ENCODE measurements around the gene OR5F1.

Gene OR5F1

GRCh38 chr11:55994525-55994924 lies at the start of gene OR5F1:
OR5F1 (minus strand) TSS chr11:55994625; CDS start chr11:55994625, 0 bp downstream.
- TF ChIP-seq CTCF (conservative IDR thresholded peaks at IDR 0.05; ENCODE audit: low read depth), result no peak
- CTCF ChIA-PET, result no interaction called here
- POLR2A ChIA-PET (ENCODE audit: low non-redundant PET), result no interaction called here
- H3K27ac ChIP-seq, result no peak within 1 kb of the TSS
- DNase-seq (ENCODE audit: low spot score), result no peak

GRCh38 chr11:56027354-56027753 lies 32.9 kb upstream of the OR5F1 start, which contains the start of gene OR5AS1:
OR5AS1 (plus strand) TSS chr11:56027654; CDS start chr11:56030419, 2,765 bp downstream.
- ChIA-PET CTCF (no interaction called here), POLR2A (ENCODE audit: low non-redundant PET) (no interaction called here)
- TF ChIP-seq CTCF (conservative IDR thresholded peaks at IDR 0.05; ENCODE audit: low read depth), result no peak
- no peak within 1 kb of the TSS for H3K27ac ChIP-seq
- no peak for DNase-seq (ENCODE audit: low spot score)

GRCh38 chr11:56013805-56014204 lies 19.4 kb upstream of the OR5F1 start:
- no peak for TF ChIP-seq CTCF (conservative IDR thresholded peaks at IDR 0.05; ENCODE audit: low read depth)
- no peak overlapping the region for H3K27ac ChIP-seq
- POLR2A ChIA-PET (ENCODE audit: low non-redundant PET), result no interaction called here
- CTCF ChIA-PET, result no interaction called here
- DNase-seq (ENCODE audit: low spot score), result no peak

- no peak overlapping the region for H3K27ac ChIP-seq
- no peak for TF ChIP-seq CTCF (conservative IDR thresholded peaks at IDR 0.05; ENCODE audit: low read depth)
- ChIA-PET POLR2A (ENCODE audit: low non-redundant PET) (no interaction called here), CTCF (no interaction called here)
- no peak for DNase-seq (ENCODE audit: low spot score)
Measured at GRCh38 chr11:56010716-56011115, 16.3 kb upstream of the OR5F1 start.

- no peak for DNase-seq (ENCODE audit: low spot score)
- no peak overlapping the region for H3K27ac ChIP-seq
- ChIA-PET POLR2A (ENCODE audit: low non-redundant PET) (no interaction called here), CTCF (no interaction called here)
- no peak for TF ChIP-seq CTCF (conservative IDR thresholded peaks at IDR 0.05; ENCODE audit: low read depth)
Measured at GRCh38 chr11:55970935-55971334, 23.5 kb downstream of the OR5F1 start.

- DNase-seq (ENCODE audit: low spot score), result no peak
- ChIA-PET POLR2A (ENCODE audit: low non-redundant PET) (no interaction called here), CTCF (no interaction called here)
- no peak within 1 kb of the TSS for H3K27ac ChIP-seq
- TF ChIP-seq CTCF (conservative IDR thresholded peaks at IDR 0.05; ENCODE audit: low read depth), result no peak
Measured at GRCh38 chr11:55969845-55970244, 24.6 kb downstream of the OR5F1 start, which contains the start of gene OR10AG1. OR10AG1 (minus strand) TSS chr11:55969945; CDS start chr11:55969907, 38 bp downstream.

GRCh38 chr11:55967914-55968313 lies 26.5 kb downstream of the OR5F1 start:
- no peak overlapping the region for H3K27ac ChIP-seq
- ChIA-PET POLR2A (ENCODE audit: low non-redundant PET) (no interaction called here), CTCF (no interaction called here)
- DNase-seq (ENCODE audit: low spot score), result no peak
- TF ChIP-seq CTCF (conservative IDR thresholded peaks at IDR 0.05; ENCODE audit: low read depth), result no peak
